GM21390 (cell line): ENCODE measurements around the gene KBTBD12.

Source experiments
- ATAC-seq: cut with Tn5 transposase; IDR thresholded peaks from one replicate; pipeline ENCODE4 v1.9.1; 2021; ENCODE audit not compliant: unreplicated experiment

The KBTBD12 gene

DNA sequence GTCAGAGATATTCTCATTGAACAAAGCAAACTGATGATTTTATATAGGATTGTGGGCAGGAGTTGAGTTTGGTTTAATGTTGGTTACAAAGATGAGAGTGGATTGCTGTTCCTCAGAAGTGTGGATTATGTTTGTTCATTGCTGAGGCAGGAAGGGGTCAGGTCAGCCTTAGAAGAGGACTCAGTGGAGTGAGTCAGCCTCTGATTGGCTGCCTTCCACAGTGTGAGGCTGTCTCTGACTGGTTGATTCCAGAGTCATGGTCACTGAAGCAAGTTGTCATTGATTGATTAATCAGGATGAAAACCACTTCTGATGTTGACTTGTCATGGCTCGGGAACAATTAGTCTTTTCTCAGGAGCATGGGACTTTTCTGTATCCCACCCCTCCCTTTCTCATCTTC is 36.2 kb downstream of the KBTBD12 start:
- no peak for ATAC-seq

DNA sequence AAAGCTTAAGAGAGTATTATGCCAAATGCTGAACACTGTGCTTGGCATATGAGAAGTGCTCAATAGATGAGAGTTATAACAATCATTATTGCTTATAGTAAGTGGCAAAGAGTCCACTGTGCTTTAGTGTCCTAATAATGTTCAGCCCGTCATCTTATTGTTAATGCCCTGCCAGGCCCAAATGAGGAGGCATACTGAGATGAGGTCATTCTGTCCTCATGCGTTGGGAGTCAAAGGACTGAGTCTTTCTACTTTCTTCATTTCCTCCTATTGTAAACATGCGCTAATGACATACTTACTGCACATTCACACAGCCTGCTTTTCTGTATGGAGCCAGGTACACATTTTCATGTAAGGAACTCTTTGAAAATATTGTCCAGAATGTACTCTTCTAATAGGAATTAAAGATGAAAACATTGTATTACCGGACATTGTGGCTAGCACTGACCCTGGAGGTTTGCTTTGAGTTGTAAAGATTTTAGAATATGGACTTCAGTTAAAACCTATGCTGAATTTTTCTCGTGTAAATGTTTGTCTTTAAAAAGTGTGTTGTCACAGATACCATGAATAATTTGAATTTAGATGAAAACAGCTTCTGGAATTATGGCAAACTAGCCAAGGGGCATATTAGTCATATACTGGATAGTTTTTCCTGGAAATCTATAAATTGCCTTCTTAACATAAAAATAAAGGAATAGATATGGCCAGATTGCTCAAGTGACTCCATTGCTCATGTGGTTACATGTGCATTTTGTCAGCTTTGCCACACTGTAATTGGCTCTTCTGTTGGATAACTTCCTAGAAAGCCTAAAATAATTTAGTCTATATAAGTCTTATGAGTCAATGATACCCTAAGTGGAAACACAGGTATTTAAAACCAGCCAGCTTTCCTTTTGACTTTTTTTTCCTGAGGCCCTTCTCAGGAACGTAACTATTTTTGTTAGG is 38.3 kb downstream of the KBTBD12 start:
- no peak for ATAC-seq

- ATAC-seq = no peak
These were observed 39.6 kb downstream of the KBTBD12 start for GRCh38 chr3:127954640-127955039.

DNA sequence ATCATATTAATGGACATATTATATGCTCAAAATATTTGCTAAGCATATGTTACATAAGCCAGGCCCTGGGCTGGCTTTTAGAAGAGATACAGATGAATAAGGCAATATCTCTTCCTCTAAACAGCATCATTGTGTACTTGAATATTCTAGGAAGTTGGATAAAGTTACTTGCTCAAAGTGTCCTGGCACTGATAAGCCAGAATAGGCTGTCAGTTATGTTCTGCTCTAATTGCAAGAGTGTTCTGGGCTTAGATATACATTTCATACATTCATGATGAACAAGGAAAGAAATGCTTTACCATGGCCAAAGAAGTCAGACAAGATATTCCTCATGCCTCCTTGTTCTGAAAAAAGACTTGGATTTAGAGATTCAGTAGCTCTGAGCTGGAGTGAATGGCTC is 40.7 kb downstream of the KBTBD12 start:
- ATAC-seq = no peak

DNA sequence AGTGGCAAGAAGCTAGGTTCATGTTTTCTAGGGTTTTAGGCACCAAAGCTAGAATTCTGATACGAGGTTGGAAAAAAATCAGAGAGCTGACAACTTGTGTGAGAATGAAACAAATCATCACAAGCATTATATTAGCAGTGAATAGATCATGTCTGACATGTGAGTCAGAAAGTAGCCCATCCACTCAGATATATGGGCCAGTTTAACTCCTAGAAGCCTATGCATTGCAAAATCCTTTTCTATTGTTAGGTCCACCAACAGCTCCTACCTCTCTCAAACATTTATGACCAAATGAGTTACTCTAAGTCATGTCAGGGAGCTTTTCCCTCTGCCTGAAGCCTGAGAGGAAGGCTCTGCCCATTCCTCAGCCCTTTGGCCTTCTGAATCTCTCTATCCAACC is 44.0 kb downstream of the KBTBD12 start:
- ATAC-seq = no peak

GRCh38 chr3:127959873-127960272 is 44.8 kb downstream of the KBTBD12 start:
- ATAC-seq = no peak

GRCh38 chr3:127960421-127960965 is 45.5 kb downstream of the KBTBD12 start:
- no peak for ATAC-seq

DNA sequence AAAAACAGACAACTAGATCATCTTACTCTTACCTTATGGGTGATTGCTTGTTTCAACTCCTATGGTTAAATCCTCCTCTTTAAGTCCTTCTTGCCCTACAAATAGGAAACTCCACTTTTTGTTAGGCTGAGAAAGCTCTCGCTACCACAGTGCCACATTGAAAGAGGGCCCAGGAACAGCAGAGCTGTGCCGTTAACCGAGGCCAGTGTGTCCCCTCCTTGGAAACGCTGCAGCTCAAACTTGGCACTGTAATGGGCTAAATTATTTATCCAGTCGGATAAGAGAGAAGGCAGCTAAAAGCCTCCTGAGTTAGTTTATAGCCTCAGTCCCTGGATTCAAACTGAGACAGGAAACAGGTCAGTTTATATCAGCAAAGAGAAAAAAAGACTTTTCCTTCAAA is 46.1 kb downstream of the KBTBD12 start:
- no peak for ATAC-seq

DNA sequence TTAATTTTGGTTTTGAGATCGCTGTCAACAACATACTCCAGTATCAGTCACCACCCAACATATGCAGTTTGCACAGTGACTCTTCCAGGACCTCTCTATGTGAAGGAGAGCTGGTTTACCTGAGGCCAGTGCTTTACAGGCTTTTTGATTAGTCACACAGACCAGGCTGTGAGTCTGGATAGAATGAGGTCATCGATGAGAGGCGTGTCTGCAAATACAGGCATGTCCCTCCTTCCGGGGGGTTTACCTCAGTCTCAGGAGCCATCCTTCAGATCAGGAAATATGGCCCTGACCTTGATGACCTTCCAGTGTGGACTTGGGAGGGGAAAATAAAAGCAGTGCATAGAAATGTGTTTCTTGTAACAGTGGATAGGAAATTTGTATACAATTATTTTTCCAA is 46.9 kb downstream of the KBTBD12 start:
- ATAC-seq = no peak

- ATAC-seq = no peak
These were observed 47.9 kb downstream of the KBTBD12 start for GRCh38 chr3:127962937-127963336.

GRCh38 chr3:127964053-127964452 is 49.0 kb downstream of the KBTBD12 start:
- ATAC-seq = no peak

GRCh38 chr3:127964816-127965215 is 49.8 kb downstream of the KBTBD12 start:
- ATAC-seq = no peak

GRCh38 chr3:127967316-127967715 is 52.3 kb downstream of the KBTBD12 start:
- no peak for ATAC-seq

- peak; percentile 55 for ATAC-seq
These were observed 56.0 kb downstream of the KBTBD12 start for GRCh38 chr3:127970966-127971592.

DNA sequence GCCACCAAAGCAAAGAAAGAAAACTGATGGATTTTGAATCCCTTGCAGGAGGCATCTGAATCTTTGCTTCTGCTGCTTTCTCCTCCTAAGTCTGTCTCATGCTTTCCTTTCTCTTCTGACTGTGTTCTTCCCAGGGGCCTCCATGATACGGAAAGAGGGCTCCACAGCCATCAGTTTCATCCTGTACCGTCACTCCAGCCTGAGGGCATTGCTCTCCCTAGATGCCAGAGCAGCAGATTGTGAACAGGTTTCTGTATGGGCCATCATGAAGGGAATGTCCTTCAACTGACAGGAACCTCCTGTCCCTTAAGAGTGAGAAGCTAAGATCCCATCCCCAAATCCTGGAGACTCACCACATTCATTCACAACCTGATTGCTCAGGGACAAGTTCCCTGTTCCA is 59.2 kb downstream of the KBTBD12 start:
- no peak for ATAC-seq

DNA sequence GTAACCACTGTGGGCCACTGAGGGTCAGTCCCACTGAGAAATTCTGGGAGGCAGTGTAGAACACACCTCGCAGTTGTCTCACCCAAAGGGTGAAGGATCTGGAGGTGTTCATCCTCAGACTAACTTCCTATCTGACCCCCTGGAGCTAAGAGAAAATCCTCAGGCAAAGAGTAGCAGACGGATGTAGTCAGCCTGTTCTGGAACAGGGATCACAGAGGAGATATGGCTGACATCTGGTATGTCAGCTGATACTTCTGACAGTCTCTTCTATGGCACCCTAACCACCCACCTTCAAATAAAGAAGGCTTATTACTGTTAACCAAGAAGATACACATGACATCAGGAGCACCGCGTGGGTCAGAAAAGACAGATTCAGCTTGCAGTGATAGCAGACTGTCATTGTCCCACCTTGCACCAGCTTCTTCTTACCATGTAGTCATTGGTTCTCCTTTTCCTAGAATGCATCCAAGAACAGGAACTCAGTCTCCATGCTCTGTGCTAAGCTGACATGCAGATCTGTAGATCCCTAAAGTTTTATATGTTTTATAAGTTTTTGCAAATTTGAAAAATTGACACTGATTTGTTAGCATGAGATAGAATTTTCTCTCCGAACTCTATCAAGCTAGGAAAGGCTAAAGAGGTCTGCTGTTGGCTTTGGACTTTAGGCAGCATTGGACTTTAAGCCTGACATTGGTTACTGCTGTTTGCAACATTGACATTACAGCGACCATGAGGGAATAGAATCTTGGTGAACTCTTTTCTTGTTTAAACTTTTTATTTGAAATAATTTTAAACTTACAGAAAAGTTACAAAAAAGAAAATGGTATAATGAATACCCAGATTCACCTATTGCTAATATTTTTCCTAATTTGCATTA is 60.4 kb downstream of the KBTBD12 start:
- ATAC-seq = no peak

- ATAC-seq = no peak
These were observed 63.6 kb downstream of the KBTBD12 start for GRCh38 chr3:127978636-127979035.

DNA sequence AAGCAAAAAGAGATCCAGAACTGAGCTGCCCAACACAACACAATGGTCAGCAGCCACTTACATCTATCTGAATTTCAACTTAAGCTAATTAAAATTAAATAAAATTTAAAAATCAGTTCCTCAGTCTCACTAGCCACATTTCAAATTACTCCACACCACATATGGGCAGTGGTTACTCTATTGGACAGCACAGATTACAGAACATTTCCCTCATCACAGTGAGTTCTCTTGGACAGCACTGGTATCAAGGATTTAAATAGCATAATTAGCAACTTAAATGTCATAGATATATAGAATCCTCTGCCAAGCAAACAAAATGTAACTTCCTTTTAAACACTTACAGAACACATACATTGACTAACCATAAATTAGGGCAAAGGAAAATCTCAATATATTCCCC is 64.4 kb downstream of the KBTBD12 start:
- ATAC-seq = no peak

GRCh38 chr3:127981097-127981496 is 66.1 kb downstream of the KBTBD12 start:
- no peak for ATAC-seq

DNA sequence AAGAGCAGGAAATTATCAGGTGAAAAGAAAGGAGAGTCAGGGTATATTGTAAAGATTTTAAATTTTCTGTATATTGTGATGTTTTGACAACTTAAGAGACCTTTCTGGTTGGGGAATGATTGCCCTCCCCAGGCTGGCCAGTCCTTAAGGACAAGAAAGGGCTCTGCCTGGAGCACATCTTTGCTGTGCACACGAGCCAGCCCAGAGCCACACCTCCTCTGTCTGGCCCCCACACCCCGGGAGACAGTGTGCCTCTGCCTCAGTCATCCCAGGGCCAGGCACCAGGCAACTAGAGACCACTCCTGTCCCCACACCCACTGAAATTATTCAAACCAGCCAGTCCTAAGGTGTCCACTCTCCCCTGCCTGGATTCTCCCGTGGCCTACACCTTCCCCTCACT is 67.1 kb downstream of the KBTBD12 start:
- ATAC-seq = no peak
